SK-N-DZ (cell line): ENCODE results near the gene ATP5ME.
A peak's percentile ranks its signal among the peaks of the same experiment; 100 is the strongest.

Source experiments
- DNase-seq: peaks from one replicate; pipeline ENCODE4 v3.0.0-alpha.2; 2015; ENCODE audit warnings: low spot score

The ATP5ME gene

DNA sequence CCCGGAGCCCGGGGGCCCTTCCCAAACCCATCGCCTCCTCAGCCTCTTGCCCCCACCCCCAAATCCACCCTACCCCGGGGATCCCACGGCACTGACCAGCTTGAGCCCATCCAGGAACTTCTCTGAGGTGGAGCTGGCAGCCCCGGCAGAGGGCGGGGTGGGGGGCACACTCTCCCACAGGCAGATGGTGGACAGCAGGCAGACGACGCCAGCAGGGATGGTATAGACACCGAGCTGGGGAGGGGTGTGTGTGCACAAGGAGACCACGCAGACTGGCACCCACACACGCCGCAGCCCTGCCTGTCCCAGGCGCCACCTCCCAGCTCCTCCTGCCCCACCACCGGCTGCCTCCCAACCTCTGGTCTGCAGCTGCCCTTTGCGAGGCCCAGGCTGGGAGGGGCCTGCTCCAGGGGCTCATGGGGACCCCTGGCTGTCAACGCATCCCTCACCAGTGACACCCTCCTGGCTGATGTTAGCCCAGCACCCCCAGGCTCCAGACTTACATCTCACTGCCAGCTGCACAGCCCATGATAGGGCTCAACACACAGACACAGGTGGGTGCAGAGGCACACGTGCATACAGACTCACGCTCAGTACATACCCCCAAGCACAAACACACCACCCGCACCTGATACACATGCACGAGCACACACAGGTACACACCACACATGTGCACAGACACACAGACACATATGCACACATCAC, 10.7 kb upstream of the ATP5ME start:
- no peak for DNase-seq

DNA sequence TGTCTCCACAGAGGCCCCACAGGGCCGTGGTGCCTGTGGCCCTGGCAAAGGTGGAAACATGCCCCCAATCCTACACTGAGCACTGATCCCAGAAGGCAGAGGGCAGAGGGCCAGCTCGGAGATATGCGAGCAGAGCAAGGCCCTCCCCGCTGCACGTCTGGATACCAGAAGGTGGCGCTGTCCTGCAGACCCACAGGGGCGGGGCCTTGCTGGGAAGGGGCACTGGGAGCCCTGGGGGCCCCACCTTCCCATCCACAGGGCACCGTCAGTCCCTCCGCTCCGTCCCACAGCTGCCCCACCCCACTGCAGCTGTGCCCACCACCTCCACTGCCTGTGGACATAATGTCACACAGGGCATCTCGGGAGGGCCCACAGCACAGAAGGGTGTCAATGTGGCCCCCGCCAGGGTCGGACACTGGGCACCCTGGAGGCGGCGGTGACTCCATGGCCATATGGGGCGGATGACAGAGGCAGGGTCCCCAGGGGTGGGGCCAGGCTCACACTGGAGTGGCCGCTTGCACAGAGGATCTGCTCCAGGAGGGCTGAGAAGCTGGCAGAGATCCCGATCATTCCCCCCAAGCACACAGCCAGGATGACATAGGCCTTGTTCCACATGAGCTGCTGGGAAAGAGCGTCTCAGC, 10.0 kb upstream of the ATP5ME start:
- peak; percentile 56 for DNase-seq

DNA sequence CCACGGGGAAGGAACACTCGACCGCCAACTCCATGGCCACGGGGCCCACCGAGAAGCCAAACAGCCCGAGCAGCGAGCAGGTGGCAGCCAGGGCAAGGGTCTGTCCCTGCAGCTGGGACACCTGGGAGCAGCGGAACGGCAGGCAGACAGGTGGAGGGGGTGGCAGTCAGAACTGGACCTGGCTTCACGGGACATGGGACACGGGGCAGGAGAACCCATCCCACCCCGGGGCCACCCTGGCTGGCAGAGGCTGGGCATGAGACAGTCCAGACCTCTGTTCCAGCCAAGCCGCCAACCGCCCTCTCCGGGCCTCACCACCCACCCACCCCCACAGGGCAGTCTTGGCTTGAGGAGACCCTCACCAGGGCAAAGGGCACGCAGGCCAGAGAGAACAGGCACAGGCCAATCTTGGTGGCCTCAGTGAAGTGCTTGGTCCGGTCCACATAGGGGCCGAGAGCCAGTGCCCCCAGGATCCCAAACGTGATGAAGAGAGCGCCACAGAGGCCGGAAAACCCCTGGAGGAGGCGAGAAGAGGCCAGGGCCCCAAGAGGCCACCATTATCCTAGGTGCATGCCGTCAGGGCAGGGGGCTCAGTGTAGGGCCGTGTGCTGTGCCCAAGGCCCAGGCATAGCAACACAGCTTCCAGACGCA, 9.3 kb upstream of the ATP5ME start:
- DNase-seq, result no peak

DNA sequence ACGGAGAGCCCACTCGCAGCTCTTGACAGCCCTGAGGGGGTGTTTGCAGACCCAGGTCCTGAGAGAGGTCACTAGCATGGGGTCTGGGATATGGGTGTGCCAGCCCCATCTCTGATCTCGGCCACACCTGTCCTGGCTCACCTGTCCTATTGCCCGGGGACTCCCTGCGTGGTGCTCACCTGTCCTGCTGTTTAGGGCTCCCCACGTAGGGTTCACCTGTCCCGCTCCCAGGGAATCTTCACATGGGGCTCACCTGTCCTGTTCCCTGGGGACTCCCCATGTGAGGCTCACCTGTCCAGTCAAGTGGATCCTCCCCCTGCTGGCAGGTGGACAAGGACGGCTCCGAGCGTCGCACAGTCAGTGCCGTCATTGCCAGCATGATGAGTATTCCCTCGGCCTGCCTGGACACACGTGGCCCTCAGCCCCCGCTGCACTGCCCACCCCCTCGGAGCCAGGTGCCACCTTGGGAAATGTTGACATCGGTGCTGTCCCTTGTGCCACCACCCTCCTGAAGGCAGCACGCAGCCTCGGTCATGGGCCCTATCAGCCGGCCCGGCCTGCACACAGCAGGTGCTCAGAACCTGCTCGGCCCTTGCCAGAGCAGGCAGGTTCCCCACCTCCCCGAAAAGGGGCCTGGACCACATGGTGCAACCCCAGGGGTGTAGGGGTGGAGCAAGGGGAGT, 8.6 kb upstream of the ATP5ME start:
- DNase-seq, result no peak

DNA sequence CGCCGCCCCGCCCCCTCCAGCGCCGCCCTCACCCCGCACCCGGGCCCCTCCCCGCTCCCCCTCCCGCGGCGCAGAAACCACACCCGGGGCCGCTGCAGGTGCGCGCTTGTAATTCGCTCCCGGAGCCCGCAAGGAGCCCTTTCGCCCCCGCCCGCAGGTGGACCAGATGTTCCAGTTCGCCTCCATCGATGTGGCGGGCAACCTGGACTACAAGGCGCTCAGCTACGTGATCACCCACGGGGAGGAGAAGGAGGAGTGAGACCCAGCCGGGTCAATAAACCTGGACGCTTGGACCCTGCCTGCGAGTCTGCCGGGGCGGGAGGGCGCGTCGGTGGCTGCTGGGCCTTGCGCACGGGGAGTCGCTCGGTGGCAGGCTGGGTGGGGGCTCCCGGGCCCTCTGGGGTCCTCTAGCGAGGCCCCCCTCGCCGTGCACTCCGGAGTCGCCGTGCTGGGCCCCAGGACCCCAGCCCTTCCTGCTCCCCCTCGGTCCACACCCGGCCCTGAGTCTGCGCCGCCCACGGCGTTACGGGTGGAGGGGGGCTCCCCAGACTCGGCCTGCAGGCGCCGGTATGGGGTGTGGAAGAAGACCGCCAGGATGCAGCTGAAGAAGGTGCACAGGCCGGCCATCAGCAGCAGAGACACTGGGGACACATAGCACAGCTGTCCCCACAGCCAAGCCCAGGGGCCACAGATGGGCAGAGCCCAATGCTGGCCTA, 7.8 kb upstream of the ATP5ME start:
- no peak for DNase-seq

DNA sequence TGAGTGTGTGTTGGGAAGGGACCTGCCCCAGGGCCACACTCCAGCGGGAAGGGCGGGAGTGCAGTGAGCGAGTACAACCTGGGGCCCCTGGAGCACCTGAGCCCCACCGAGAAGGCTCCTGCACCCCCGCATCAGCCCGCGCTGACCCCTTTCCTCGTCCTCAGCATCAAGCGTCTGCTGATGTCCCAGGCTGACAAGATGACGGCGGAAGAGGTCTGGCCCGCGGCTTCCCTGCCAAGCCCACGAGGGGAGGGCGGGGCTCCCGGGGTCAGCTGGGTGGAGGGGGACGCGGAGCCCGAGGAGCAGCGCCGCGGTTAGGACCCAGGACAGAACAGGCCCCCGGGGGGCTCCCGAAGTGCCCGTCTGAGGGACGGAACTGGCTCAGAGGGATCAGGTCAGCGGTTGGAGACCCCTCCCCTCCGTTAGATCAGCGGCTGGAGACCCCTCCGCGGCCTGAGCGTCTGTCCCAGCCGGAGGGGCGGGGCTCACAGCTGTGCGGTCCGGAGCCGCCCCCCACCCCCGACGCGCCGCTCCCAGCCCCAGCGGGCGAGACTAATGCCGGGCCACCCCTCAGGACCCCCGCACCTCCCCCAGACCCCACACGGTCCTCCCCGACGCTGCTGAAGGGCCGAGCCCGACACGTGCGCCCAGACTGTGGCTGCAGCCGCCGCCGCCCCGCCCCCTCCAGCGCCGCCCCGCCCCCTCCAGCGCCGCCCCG, 7.0 kb upstream of the ATP5ME start:
- DNase-seq, result peak; percentile 70

DNA sequence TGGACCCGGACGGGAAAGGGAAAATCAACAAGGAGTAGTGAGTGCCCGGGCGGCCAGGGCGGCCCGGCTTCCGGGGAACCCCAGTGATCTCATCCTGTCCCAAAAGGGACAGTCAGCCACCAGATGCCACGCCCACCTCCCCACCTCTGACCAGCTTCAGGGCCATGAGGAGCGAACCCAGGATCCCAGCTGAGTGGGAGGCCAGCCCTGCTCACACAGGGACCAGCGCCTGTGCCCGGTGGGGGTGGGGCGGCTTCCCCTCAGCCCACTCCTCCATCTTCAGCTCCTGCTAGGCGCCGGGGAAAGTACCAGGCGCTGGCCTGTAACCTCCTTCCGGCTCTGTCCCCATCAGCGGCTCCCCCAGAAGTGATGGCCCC, 6.5 kb upstream of the ATP5ME start:
- DNase-seq, result no peak

DNA sequence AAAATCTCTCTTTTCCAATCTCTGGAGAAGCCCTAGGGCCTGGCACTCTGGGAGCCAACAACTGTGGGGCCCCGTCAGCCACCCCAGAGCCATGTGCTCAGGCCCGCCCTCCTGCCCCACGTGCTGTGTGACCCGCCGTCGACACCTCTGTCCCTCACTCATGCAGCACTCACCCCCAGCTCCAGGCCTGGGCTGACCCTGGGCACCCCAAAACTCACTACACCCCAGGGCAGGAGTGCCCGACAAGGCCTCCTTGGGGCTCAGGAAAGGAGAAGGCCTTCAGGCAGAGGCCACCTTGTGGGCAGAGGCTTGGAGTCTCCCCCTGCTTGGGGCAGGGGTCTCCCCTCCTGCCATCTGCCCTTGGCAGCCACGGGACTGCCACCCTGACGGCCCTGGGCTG, 6.0 kb upstream of the ATP5ME start:
- no peak for DNase-seq

DNA sequence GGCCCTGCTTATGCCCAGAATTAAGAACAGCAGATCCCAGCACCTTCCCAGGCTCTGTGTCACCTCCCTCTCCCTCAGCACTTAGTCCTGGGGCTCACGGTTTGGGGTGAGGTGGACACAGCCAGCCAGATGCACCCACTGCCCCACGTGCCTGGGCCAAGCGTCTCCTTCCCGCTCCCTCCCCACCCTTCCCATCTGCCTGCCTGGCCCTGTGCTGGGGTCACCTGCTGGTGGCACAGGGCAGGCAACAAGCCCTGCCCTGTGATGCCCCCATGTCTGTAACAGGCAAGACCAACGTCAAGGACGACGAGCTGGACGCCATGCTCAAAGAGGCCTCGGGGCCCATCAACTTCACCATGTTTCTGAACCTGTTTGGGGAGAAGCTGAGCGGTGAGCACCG, 5.6 kb upstream of the ATP5ME start:
- no peak for DNase-seq

DNA sequence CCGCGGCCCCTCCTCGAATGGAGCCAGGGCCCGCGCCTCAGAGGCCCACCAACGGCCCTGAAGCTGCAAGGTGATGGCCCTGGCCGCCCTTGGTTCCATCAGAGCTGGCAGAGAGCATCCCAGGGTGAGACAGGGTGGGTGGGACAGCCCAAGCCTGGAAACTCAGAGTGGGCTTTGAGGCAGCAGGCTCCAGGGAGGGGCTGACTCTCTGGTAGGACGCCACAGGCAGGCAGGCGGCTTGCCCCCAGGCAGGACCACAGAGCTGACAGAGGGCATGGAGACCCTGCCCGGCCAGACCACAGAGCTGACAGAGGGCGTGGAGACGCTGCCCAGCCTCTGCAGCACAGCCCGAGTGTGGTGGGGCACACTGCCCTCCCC, 5.0 kb upstream of the ATP5ME start:
- no peak for DNase-seq

DNA sequence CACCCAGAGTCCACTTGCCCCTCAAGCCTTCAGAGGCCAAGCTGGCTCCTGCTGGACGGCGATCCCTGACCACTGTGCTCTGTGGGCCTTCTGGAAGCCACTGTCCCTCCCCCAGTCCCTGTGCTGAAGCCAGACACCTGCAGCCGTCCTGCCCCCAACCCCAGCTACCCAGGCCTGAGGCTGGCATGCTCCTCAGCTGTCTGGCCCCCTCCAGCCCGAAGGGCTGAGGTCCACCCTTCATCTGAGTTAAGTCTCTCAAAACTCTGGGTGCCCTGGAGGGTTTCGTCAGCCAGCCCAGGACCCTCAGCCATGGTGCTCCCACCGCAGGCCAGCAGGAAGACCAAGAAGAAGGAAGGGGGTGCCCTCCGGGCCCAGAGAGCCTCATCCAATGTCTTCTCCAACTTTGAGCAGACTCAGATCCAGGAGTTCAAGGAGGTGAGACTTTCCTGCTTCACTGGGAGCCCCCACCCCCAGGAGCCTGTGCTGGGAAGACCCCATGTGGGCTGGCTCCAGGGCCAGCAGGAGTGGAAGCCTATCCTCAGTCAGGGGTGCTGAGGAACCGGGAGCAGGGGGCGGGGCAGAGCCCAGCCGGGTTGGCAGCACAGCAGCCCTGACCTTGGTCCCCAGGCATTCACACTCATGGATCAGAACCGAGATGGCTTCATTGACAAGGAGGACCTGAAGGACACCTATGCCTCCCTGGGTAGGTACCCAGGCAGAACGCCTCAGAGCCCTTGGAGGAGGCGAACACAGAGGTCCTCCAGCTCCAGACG, 4.4 kb upstream of the ATP5ME start:
- no peak for DNase-seq

DNA sequence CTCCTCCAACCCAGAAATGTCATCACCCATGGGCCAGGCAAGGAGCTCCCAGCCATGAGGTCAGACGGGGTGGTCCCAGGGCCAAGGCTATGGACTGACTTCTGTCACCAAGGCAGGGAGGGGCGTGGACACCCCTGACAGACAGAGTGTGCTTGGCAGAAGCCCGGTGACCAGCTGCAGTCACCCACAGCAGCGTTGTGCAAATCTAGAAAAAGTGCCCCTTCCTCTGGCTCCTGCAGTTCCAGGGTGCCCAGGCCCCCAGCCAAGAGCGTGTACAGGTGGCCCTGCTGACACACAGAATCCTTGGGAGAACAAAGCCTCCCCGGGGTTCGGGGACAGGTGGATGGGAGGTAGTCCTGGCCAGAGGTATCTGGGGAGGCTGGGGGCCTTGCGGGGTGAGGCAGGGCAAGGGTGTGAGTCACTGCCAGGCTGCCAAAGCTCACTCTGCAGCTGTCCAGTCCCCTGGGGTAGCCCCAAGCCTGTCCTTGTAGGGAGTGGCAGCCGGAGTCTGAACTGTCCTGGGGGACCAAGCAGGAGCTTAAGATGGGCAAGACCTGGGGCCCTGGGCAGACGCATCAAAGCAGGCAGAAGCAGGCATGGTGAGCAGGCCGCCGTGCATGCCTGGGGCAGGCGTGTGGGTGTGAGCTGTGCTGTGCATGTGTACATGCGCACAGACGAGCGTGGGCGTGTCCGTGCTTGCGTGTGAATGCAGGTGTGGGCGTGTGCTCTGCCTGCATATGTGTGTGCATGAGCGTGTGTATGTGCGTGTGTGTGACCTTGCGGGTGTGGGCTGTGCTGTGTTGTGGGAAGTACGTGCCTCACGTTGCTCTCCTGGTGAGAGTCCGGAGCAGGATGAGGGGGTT, 3.6 kb upstream of the ATP5ME start:
- peak; percentile 51 for DNase-seq

DNA sequence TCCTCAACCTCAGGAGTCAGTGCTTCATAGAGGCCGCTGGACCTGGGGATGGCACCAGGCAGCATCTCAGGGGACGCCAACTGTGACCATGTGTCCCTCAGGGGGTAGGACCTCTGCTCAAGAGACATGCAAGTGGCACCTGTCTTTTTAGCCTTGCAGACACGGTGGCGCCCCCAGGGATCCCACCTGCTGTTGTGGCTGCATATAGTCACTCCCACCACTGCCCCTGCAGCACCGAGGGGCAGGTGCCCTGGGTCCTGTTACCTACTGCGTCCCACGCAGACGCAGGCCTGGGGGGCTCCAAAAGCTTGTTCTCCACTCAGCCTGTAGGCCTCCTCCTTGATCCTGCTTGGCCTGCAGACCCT, 2.8 kb upstream of the ATP5ME start:
- DNase-seq, result no peak

DNA sequence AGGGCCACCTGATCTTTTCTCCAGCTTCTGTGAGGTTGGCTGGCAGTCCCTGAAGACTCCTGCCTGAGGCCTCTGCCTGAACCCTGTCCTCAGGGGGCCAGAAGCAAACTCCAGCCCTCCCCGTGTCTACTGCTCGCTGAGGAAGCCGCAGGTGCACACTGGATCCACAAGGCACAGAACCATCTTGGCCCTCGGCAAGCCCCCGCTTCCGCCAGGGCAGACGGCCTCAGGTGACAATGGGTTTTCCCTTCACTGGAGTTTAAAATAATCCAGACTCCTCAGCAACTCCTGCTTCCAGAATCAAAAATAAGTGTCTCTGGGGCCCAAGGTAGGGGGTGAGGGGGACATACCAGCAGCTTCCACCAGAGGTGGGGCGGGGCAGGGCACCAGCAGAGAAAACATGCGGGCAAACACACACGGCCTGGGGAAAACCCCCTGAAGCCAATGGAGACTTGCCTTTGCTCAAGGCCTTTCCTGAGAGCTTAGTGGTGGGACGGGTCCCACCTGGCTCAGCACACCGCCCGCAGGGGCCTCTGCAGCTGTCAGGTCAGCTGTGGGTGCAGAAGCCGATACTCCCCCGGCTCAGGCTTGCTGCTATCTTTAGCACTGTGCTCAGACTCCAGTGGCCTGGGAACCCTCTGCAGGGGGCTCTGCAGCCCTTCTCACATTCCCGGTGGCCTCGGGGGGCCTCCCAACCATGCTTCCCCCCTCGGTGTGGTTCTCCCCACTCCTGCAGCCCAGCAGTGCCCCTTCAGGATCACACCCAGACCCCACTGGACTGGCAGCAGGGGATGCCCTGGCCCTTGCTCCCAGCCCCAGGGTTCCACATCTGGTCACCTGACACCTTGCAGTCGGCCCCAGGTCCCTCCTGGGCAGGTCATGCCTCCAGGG, 2.1 kb upstream of the ATP5ME start:
- no peak for DNase-seq

DNA sequence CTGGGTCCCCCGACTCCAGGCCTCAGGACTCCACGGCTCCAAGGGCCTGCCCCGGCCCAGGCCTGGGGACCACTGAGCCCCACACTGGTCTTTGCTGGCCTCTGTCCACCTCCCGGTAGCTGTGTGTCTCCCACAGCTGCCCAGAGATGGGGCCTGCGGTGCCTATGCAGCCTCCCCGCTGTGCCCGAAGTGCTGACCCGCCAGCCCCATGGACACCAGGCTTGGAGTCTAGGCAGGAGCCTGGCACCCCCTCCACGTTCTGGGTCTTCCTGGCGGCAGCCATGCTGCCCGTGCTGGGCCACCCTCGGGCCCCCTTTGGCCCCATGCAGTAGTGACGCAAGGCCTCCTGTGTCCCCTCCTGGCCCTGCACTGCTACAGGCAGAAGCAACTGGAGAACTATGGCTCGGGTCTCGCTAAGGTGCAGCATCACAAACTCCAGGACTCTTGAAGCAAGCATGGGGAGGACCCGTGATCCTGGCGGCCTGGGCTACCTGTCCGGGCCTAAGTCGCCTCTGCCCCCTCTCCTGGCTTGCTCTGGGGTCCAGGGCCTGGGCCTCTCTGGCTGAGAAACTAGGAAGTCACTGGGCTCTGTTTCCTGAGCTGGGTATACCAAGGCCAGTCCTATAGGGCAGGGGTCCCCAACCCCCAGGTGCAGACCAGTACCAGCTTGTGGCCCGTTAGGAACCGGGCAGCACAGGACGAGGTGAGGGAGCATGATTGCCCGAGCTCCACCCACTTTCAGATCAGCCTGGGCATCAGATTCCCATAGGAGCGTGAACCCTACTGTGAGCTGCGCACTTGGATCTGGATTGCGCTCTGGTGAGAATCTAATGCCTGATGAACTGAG, 1.2 kb upstream of the ATP5ME start:
- no peak for DNase-seq

DNA sequence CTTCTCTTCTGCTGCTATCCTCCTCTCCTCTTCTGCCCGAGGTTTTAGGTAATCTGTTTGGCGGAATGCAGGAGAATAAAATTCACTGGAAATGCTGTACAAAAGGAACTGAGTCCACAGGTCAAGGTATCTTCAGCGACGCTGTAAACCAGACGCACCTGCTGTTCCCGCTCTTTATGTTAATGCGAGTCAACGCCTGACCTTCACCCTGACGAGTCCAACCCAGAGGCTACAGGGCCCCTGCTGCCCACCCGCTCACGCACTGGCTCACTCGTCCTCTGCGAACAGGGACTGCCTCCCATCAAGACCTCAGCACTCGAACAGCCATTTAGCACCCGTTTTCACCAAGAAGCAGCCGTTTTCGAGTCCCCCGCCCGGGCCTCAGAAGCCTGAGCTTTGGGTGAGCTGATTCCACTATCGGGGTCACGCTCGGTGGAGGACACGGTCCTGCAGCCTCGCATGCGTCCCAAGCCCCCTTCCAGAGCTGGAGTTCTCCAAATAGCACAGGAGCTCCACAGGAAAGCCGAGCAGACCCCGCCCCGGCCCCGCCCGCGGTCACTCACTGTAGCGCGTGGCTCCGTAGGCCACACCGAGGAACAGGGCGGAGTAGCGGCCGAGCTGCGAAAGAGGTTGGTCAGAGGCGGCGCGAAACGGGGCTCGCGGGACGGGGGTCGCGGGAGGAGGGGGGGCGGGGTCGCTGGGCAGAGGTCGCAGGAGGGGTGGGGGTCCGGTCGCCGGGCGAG, 556 bp downstream of the ATP5ME start:
- DNase-seq, result no peak

DNA sequence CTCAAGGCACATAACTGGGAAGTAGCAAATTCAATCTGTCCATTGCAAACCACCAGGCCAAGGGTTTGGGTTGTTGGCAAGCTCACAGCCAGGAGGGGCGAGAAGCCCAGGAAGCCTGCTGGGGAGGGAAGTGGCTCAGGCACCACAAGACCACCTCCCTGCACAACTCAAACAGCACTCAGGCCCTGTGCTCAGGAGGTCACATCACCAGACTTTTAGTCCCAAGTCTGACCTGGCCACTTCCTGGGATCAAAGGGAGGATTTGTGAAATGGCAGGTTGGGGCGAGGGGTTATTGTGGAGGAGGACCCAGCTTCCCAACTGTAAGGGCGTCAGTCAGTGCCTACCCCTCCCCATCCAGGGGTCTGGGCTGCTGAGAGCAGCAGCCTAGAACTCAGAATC, 2.3 kb downstream of the ATP5ME start:
- no peak for DNase-seq
